AG09309 (cell line): ENCODE data around the gene OTC.

ENCODE experiments used
- DNase-seq: peaks from one replicate; pipeline ENCODE4 v3.0.0-alpha.2; 2010; ENCODE audit warnings: low read depth
- H3K4me3 ChIP-seq: 2 replicates; pipeline ENCODE4 v1.5.1; 2011; ENCODE audit warnings: mild to moderate bottlenecking, low read depth, low read length, moderate library complexity; ENCODE audit not compliant: control insufficient read depth
- TF ChIP-seq, protein P1 (sequence below): IDR thresholded peaks from 2 replicates; pipeline ENCODE4 v1.5.1; 2011; ENCODE audit warnings: mild to moderate bottlenecking, low read depth, low read length, inconsistent platforms; ENCODE audit not compliant: insufficient read depth, control insufficient read depth; ENCODE audit errors: missing control alignments

OTC gene

DNA sequence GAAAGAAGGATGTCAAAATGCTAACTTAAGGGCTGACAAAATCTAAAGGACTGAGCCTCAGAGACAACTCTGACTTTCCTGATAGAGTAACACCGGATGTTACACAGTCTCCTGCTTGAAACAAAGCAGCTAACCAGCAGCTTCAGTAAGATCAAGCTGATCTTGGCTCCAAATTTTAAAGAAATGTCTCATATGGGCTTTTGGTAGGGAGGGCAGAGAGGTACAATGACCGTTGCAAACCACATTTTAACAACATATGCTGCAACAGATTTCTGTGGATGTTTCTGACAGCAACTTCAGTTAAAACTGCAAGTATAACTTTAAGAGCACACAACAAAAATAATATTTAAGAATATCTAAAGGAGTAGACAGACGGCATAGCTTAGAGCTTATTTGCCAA is 34.2 kb upstream of the OTC start:
- no peak overlapping the region for H3K4me3 ChIP-seq
- no peak for DNase-seq
- TF ChIP-seq, protein P1, sequence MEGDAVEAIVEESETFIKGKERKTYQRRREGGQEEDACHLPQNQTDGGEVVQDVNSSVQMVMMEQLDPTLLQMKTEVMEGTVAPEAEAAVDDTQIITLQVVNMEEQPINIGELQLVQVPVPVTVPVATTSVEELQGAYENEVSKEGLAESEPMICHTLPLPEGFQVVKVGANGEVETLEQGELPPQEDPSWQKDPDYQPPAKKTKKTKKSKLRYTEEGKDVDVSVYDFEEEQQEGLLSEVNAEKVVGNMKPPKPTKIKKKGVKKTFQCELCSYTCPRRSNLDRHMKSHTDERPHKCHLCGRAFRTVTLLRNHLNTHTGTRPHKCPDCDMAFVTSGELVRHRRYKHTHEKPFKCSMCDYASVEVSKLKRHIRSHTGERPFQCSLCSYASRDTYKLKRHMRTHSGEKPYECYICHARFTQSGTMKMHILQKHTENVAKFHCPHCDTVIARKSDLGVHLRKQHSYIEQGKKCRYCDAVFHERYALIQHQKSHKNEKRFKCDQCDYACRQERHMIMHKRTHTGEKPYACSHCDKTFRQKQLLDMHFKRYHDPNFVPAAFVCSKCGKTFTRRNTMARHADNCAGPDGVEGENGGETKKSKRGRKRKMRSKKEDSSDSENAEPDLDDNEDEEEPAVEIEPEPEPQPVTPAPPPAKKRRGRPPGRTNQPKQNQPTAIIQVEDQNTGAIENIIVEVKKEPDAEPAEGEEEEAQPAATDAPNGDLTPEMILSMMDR = no peak

DNA sequence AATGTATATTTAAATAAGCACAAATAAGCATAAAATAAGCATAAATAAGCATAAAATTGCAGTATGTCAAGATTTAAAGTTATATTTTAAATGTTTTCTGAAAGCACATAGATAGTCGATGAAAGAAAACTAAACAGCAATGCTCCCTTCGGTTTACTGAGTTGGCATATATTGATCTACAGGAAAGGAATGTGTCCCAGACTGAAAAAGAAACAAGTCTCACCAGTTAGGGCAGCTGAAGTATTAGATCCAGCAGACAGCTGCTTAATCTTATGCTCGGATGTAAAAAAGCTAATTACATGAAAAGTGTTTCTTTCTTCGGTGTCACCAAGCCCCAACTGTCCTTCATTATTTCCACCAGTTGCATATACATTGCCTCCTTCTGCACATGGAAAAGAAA is 33.8 kb upstream of the OTC start:
- DNase-seq = no peak
- TF ChIP-seq, protein P1 = no peak
- H3K4me3 ChIP-seq = no peak overlapping the region

DNA sequence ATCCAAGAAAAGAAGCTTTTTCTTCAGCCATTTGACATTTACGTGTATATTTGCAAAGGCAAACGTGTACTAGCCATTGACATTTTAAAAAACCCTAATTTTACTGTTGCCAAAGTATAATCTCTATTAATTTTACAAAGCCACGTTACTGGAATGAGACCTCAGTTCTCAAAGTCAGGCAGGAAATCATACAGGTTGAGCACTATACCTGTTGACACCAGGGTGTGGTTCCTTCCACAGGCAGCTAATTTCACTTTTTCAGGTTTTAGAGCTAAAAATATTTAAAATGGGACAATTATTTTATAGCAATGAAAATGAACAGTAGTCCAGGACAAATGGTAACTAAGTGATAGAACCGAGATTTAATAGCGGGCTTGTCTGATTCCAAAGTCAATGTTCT is 31.6 kb upstream of the OTC start:
- H3K4me3 ChIP-seq = no peak overlapping the region
- no peak for DNase-seq
- TF ChIP-seq, protein P1 = no peak

DNA sequence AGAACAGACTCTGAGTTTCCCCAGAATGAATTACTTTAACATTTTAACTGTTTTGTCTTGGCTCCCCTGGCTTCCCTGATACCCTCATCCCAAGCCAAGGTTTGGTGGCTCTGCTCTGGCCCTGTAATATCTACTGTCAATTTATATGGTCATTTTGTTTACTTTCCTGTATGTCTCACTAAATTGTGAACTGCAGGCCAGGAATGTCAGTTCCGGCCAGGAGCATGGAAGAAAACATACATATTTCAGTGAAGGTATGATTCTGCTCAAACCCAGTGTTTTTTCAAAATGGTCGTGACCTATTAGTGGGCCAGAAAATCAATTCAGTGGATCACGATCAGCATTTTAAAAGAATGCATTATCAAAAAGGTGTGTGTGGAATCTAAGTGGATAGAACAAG is 26.3 kb upstream of the OTC start:
- no peak overlapping the region for H3K4me3 ChIP-seq
- TF ChIP-seq, protein P1 = no peak
- no peak for DNase-seq

DNA sequence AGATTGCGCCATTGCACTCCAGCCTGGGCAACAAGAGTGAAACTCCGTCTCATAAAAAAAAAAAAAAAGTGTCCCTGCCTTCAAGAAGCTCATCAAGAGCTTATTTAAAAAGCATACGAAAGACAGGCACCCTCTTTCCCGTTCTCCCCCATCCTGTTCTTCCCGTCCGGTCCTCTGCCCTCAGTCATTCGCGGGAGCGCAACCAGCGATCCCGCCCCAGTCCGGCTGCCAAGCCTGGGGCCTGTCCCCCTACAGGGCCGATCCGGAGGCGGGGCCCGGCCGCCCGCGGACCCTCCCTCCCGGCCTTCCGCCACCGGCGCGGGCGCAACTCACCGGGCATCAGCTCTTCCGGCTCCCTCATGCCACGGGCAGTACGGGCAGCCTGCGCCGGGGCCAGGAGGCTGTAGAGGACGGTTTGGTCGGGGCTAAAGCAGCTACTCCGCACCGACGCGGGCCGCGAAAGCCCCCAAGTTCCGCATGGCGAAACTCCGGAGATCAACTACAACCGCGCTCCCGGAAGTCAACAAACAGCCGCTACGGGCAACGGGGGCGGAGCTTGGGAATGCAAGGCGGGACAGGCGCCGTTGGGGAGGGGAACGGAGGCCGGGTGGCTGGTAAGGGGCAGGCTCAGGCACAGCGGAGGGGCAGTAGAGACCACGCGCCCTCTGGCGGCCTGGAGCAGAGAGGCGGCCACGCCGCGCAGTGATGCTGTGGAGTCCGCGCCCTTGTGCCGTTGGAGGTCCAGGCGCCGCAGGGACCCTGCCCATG is 25.2 kb upstream of the OTC start, which contains the start of gene RPGR:
Gene RPGR (minus strand): TSS at position 503 of the 768 bp plus-strand sequence. CDS start 142 bp downstream, at position 361.
- H3K4me3 ChIP-seq = peak within 1 kb of the TSS; percentile 74
- TF ChIP-seq, protein P1 = peak; percentile 84
- DNase-seq = peak; percentile 67

DNA sequence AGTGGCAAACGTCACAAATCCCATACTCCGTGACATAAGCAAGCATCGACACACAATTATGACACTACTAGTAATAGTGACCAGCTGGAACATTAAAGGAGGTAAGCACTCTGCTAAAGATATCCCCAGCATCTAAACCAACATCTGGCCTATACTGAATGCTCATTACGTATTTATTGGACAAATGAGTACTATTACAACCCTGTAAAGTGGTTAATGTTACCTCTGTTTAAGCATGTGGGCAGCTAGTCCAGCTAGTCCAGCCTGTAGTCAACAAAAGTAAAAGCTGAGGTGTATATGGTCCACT is 24.7 kb upstream of the OTC start:
- H3K4me3 ChIP-seq = peak overlapping the region; percentile 74; the same call in 1 of the 2 replicates
- TF ChIP-seq, protein P1 = no peak
- no peak for DNase-seq
